Measurements from ENCODE around the gene NOVA1.

NOVA1 gene

GRCh38 chr14:26594756-26595545 is 2.9 kb downstream of the NOVA1 start:
- no peak for DNase-seq

GRCh38 chr14:26594148-26594547 is 3.7 kb downstream of the NOVA1 start:
- DNase-seq = no peak

DNA sequence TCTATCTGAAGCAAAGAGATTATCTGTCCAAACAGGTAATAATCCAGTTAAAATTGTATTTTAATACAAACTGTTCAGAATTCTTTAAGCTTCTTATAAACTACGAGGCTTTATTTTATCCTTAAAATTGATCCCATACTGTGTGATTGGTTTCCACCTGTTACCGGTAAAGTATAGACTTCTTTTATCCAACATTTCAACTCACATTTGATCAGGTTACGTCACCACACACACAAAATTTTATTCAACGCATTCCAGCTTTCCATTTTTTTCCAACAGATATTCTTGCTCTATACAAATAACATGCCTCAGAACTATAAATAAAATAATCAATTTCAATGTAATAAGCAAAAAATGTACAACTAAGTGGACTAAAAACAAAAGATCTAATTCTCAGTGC is 4.5 kb downstream of the NOVA1 start:
- DNase-seq = no peak

DNA sequence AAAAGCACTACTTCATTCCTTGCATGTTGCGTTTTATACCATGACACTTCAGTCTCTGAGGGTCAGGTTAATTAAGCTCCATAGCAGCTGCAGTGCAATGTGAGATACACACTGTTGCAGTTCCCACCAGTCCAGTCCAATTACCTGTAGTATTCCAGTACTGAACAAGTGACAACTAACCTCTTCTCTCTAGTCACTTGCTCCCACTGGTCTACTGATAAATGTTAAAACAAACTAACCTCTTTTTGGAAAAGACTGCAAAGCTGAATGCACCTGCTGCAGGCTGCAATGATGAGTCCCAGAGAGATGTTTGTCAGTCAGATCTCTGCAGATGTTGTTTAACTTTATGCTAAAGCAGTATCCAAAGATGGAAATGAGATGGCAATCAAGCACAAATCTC is 7.9 kb downstream of the NOVA1 start:
- no peak for DNase-seq

- DNase-seq = no peak
Observed at GRCh38 chr14:26577711-26578110, 20.1 kb downstream of the NOVA1 start.

DNA sequence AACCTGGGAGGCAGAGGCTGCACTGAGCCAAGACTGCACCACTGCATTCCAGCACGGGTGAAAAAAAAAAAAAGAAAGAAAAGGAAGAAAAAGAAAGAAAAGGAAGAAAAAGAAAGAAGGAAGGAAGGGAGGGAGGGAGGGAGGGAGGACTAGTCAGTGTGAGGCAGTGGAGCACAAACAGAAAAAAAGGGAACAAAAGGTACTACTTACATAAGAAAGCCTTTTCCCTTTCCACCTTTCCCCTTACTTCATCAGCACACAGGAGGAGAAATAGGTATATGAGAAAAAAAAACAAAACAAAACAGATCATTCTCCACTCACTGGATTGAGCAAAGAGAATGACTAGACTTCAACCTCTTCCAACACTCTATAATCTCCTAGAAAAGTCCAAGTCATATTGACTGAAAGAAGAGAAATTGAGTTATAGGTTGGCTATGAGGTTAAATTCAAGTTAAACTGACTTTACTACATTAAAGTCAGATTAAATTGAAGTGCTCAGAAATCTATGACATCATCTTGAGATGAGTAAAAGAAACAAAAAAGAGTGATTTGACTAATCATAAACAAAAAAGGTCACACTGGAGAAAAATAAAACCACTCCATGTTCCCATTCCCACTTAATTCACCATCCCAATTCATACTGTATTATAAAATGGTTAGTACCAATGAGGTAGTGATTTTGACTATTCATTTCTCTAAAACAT is 43.6 kb downstream of the NOVA1 start:
- no peak for DNase-seq

DNA sequence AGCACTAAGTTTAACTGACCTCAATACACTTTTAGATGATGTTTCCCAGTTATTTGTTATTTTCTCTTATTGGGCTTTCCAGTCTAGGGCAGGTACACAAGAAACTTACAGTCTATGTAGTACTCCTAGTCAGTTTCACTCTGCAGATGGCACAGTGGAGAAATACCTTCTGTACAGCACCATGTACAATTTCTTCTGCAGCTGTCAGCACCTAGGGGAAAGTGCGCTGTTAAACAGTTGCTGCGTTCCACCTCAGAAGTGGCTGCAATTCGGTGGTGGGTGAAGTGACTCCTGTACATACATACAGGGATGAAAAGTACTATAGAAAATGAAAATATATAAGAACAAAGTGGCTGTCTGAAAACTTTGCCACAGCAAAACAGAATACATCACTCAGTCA is 48.3 kb downstream of the NOVA1 start:
- no peak for DNase-seq

- no peak for DNase-seq
Observed at GRCh38 chr14:26548406-26548805, 49.4 kb downstream of the NOVA1 start.

- no peak for DNase-seq
Observed at GRCh38 chr14:26538176-26538575, 59.7 kb downstream of the NOVA1 start.

DNA sequence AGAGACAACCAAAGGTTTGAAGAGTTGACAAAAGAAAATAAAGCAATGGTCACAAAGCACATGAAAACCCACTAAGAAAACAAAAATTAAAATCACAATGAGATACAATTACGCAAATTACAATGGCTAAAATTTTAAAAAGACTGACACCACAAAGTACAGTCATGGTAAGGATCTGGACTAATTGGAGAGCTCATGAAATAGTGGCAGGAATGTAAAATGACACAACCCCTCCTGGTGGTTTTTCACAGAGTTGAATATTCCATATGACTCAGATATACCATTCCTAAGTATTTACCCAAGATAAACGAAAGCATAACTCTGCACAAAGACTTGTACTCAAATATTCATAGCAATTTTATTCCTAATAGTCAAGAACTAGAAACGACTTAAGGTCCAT is 65.9 kb downstream of the NOVA1 start:
- no peak for DNase-seq

DNA sequence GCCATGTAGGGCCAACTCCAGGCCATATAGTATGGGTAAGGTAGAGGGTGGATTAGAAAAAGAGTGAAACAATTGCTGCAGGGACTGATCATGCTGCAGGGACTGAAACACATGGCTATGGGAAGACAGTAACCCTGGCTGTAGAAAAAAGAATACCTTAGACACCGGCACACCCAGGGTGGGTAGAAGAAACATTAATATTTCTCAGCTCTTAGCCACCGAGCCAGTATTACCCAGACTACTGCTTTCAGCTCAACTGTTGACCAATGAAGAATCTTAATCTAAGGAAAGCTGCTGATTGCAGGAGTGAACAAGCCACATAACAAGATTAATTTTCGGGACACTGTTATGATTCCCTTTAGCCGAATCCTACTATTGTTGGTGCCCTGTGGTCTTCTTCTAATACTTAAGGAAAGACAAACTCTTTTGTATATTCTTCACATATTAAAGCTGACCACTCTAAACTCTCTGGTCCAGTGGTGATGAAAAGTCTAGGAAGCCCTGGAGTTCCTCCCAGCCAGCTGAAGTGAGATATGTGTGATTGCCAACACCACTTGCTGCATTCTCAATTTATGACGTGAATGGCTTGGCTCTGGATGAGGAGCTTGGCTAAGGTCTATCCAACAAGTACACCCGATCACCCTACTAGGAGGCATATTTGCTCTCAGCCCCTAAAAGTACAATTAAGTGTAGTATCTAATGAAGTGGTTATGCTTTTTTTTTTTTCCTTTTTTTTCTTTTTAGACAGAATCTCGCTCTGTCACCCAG is 69.2 kb downstream of the NOVA1 start:
- DNase-seq = no peak

DNA sequence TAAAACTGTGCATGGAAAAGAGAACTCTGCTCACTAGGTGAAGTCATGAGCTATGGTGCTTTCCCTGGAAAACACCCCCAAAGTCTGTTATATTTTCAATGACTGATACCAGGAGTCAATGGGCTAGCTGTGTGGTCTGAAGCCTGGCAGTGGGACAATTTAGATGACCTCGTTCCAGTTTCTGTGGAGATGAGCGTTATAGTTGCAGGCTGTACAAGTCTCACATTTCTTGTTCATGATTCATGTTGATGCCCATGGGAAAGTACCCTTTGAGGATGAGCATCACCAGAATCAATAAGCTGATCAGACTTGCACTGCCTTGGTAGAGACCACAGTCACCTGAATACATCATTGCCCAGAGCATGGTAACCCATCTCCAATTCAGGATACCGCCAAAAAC is 70.7 kb downstream of the NOVA1 start:
- DNase-seq = no peak

- no peak for DNase-seq
Observed at GRCh38 chr14:26526137-26526536, 71.7 kb downstream of the NOVA1 start.

- DNase-seq = no peak
Observed at GRCh38 chr14:26525085-26525484, 72.7 kb downstream of the NOVA1 start.

DNA sequence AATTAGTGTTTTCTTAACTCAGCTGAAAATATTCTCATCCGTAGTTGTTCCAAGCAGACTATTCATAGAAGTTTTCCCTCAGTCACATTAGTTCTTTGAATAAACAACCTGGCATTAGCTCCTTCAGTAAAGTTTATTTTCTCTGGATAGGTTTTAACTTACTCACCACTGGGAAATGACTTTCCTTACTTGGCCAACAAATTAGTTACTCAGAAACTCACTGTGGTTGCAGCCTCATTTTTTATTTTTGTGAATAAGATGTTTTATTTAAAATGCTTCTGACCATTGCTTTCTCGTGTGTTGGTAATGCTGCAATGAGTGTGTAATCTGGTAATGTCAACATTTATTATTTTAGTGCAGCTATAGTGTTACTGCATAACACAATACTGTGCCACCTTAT is 74.9 kb downstream of the NOVA1 start:
- DNase-seq = no peak

DNA sequence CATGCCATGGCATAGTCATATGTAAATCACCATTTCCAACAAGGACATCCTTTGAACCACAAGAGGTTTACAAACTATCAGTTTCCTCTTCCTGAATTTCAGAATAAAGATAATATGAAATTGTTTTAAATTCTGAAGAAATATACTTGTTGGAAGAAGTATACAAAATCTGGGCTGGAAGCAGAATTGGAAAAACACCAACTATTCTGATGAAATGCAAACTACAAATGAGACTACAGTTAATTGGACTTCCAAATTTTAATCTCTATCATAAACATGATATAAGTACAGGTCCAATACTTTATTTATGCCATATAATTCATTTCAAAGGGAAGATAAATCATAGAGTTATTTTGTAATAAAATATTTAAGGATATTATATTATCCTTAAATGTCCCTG is 80.1 kb downstream of the NOVA1 start:
- no peak for DNase-seq

DNA sequence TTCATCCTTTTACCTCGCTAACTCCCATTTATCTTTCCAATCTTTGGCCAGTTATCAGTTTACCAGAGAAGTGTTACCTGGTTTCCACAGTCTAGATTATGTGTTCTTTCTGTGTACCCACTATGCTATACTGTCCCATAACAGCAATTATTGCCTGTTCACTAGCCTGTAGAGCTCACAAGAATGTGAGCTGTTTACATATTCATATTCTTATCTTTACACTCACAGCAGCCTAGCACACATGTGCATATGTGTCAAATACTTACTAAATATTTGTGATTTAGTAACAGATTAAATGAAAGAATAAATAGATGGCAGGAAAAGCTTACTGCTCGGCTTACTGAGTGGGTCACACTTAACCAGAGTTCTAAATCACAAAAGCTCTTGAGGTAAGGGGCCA is 97.8 kb downstream of the NOVA1 start:
- no peak for DNase-seq

DNA sequence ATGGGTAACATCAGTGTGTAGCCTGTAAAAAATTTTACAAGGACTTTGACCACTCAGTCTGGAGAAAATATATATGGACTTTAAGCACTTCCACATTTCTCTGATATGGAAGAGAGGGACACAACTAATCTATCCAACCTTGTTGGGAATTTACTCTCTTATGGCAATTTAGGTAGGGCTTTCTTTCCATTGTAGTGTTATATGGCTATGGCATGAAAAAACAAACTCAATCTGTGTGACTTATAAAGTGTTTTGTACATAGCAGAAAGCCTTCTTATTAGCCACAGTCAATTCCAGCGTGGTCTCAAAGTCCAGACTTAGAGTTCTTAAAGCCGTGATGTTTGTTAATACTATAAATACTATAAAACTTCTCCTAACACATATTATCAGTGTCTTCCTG is 98.3 kb downstream of the NOVA1 start:
- no peak for DNase-seq

GRCh38 chr14:26486922-26487321 is 110.9 kb downstream of the NOVA1 start:
- no peak for DNase-seq

GRCh38 chr14:26484562-26484961 is 113.3 kb downstream of the NOVA1 start:
- DNase-seq = no peak

DNA sequence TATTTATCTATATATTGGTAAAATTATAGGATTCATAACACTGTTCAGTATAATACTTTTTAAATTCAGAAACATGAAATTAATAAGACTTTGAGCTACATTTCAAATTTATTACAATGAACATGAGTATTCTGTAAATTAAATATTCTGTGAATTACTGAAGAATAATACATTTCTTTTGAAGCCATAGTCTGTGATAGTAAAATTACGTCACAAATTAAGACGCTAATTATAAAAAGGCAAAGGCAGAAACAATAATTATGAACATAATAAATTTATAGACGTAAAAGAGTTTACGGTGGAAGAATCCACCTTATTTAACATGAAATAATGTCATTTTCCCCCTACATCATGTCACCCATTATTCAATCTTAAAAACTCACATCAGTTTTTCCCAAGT is 118.9 kb downstream of the NOVA1 start:
- DNase-seq = no peak

DNA sequence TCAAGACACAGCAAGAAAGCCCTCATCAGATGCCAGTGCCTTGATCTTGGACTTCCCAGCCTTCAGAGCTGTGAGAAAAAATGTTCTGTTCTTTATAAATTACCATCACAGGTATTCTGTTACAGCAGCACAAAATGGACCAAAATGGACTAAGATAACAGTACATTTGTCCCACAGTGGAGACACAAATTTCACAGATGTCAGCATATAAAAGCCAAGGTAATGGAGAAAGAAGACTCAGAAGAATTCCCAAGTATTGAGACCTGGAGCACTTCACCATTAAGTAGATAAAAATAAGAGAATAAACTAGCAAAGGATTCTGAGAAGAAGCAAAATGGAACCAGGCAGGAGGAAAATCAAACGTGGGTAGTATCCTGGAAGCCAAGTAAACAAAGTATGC is 131.0 kb downstream of the NOVA1 start:
- no peak for DNase-seq

Data from anterior cingulate cortex (tissue), 58 donors.